Colonic mucosa (tissue), 4 donors: ENCODE results near the gene LEKR1. TPM values are rescaled to one million over a fixed set of nuclear protein-coding genes. Genes with fewer than 3 reads are reported as not detected.

ENCODE experiments used
- DNase-seq: peaks from one replicate; pipeline ENCODE4 v3.0.0-alpha.2; 2020
- H3K27ac ChIP-seq: fragments of 200-600 bp; one replicate; pipeline ENCODE4 v1.8.0; 2021
- H3K27me3 ChIP-seq: fragments of 200-600 bp; one replicate; pipeline ENCODE4 v1.8.0; 2021
- H3K36me3 ChIP-seq: fragments of 200-600 bp; one replicate; pipeline ENCODE4 v1.8.0; 2021
- H3K4me1 ChIP-seq: fragments of 200-600 bp; one replicate; pipeline ENCODE4 v1.8.0; 2021; ENCODE audit warnings: mild to moderate bottlenecking
- H3K4me3 ChIP-seq: fragments of 200-600 bp; one replicate; pipeline ENCODE4 v1.8.0; 2021
- H3K9ac ChIP-seq, 2 donors: one replicate each; pipeline ENCODE4 v1.7.0; 2013; ENCODE audit warnings: control low read depth in 2 of 2, low read depth in 2 of 2, low read length in 2 of 2
- H3K9me3 ChIP-seq: fragments of 200-600 bp; one replicate; pipeline ENCODE4 v1.8.0; 2021
- CTCF ChIP-seq: fragments of 200-600 bp; IDR thresholded peaks from one replicate; pipeline ENCODE4 v1.8.0; 2022; ENCODE audit warnings: antibody characterized with exemption, mild to moderate bottlenecking
- intact Hi-C: fragments of 100-400 bp; cut with DNase I; formaldehyde crosslinking; loops from one replicate; pipeline ENCODE4 v1.14.1; 2022
- total RNA-seq, 2 donors: library from RNA; stranded (reverse); fragmentation: NEBNext Ultra II Directional in 1 of 2; extraction: Animal tissue kit (Norgen Biotek cat#: 25700) in 1 of 2; gene quantifications; one replicate each; pipeline ENCODE4 v1.2.1, GENCODE V29; 2021
- donor health status: healthy.
- donor health status: DM: no; HTN: no; CAD: no.
- donor health status: DM: no; HTN: no; CAD: no.

Gene LEKR1
- total RNA-seq, 2 donors from 2014 or later = 1.6 to 2.0 TPM

- no peak for TF ChIP-seq CTCF
- intact Hi-C loops = no loop called here
- no peaks in the 10 kb centered on the region for H3K4me1 ChIP-seq
Measured at GRCh38 chr3:156834435-156834834, 8.3 kb downstream of the LEKR1 start.

GRCh38 chr3:156834962-156835535 lies 8.9 kb downstream of the LEKR1 start:
- Histone ChIP-seq H3K9ac (no peak overlapping the region), H3K27me3 (no peaks in the 10 kb centered on the region), H3K9me3 (no peaks in the 10 kb centered on the region), H3K4me3 (no peak overlapping the region), H3K4me1 (no peaks in the 10 kb centered on the region), H3K27ac (no peak overlapping the region), H3K36me3 (no peaks in the 10 kb centered on the region)
- DNase-seq = no peak
- intact Hi-C loops = no loop called here
- TF ChIP-seq CTCF = no peak

More at GRCh38 chr3:156834435-156834834, 8.3 kb downstream of the LEKR1 start:
- no peak overlapping the region for H3K4me3 ChIP-seq
- H3K9me3 ChIP-seq = no peaks in the 10 kb centered on the region
- no peak overlapping the region for H3K27ac ChIP-seq
- no peak for DNase-seq
- no peak overlapping the region for H3K9ac ChIP-seq
- H3K27me3 ChIP-seq = no peaks in the 10 kb centered on the region
- H3K36me3 ChIP-seq = no peaks in the 10 kb centered on the region

GRCh38 chr3:156836701-156837100 lies 10.5 kb downstream of the LEKR1 start:
- DNase-seq = no peak
- no peak overlapping the region for H3K4me3 ChIP-seq
- no peaks in the 10 kb centered on the region for H3K9me3 ChIP-seq
- intact Hi-C loops = no loop called here
- TF ChIP-seq CTCF = no peak
- no peaks in the 10 kb centered on the region for H3K4me1 ChIP-seq
- no peaks in the 10 kb centered on the region for H3K36me3 ChIP-seq
- H3K9ac ChIP-seq = no peak overlapping the region
- no peaks in the 10 kb centered on the region for H3K27me3 ChIP-seq
- H3K27ac ChIP-seq = no peak overlapping the region

- no peak overlapping the region for H3K27ac ChIP-seq
- H3K4me1 ChIP-seq = no peaks in the 10 kb centered on the region
- H3K4me3 ChIP-seq = no peak overlapping the region
- TF ChIP-seq CTCF = no peak
- H3K36me3 ChIP-seq = no peaks in the 10 kb centered on the region
- no peaks in the 10 kb centered on the region for H3K9me3 ChIP-seq
- intact Hi-C loops = no loop called here
- no peak overlapping the region for H3K9ac ChIP-seq
- DNase-seq = no peak
- no peaks in the 10 kb centered on the region for H3K27me3 ChIP-seq
Measured at GRCh38 chr3:156837115-156837514, 11.0 kb downstream of the LEKR1 start.

GRCh38 chr3:156838035-156838434 lies 11.9 kb downstream of the LEKR1 start:
- TF ChIP-seq CTCF = no peak
- no peak for DNase-seq
- H3K9ac ChIP-seq = no peak overlapping the region
- H3K9me3 ChIP-seq = no peaks in the 10 kb centered on the region
- H3K4me3 ChIP-seq = no peak overlapping the region
- intact Hi-C loops = no loop called here
- H3K4me1 ChIP-seq = no peaks in the 10 kb centered on the region
- no peak overlapping the region for H3K27ac ChIP-seq
- H3K36me3 ChIP-seq = no peaks in the 10 kb centered on the region
- no peaks in the 10 kb centered on the region for H3K27me3 ChIP-seq
